SU-DHL-6 (cell line): Measurements from ENCODE around the gene RIC8B.

Source experiments
- H2AFZ ChIP-seq: fragments of 200-600 bp; sonication (generic); 2 replicates; pipeline ENCODE4 v1.6.1; 2014; ENCODE audit warnings: low read depth, mild to moderate bottlenecking, moderate library complexity, mixed read lengths, antibody characterized with exemption, low read length; ENCODE audit not compliant: severe bottlenecking
- H3F3A ChIP-seq: fragments of 200-600 bp; shearing (Covaris generic); 2 replicates; pipeline ENCODE4 v1.6.0; 2016; ENCODE audit warnings: antibody characterized with exemption, mild to moderate bottlenecking; ENCODE audit not compliant: insufficient read depth
- H3K27ac ChIP-seq: fragments of 200-600 bp; sonication (generic); 2 replicates; pipeline ENCODE4 v1.5.1; 2016; ENCODE audit warnings: low read depth, mild to moderate bottlenecking, low read length, moderate library complexity, mixed read lengths
- H3K27me3 ChIP-seq: fragments of 200-600 bp; sonication (generic), shearing (Covaris generic); 2 replicates; pipeline ENCODE4 v1.6.0; 2014; ENCODE audit warnings: mild to moderate bottlenecking, low read length
- H3K36me3 ChIP-seq: fragments of 200-600 bp; sonication (generic); 2 replicates; pipeline ENCODE4 v1.6.1; 2014; ENCODE audit warnings: mild to moderate bottlenecking, low read length, mixed read lengths
- H3K4me2 ChIP-seq: fragments of 300-600, 200-600 bp; shearing (Covaris generic), sonication (generic); 2 replicates; pipeline ENCODE4 v1.6.0; 2014; ENCODE audit warnings: low read length, low read depth, mild to moderate bottlenecking; ENCODE audit not compliant: poor library complexity, severe bottlenecking
- H3K4me3 ChIP-seq: fragments of 200-600 bp; sonication (generic); 2 replicates; pipeline ENCODE4 v1.5.1; 2014; ENCODE audit warnings: antibody characterized with exemption, low read length, mild to moderate bottlenecking, mixed read lengths; ENCODE audit not compliant: insufficient read depth, poor library complexity, severe bottlenecking
- H3K79me2 ChIP-seq: fragments of 200-600 bp; sonication (generic); 2 replicates; pipeline ENCODE4 v1.6.1; 2014; ENCODE audit warnings: mild to moderate bottlenecking, low read length, moderate library complexity; ENCODE audit not compliant: insufficient read depth
- H3K9ac ChIP-seq: fragments of 200-600 bp; sonication (generic); 2 replicates; pipeline ENCODE4 v1.7.0; 2014; ENCODE audit warnings: mild to moderate bottlenecking, low read length
- H3K9me2 ChIP-seq: fragments of 200-600 bp; sonication (generic); replicated peaks from 2 replicates; pipeline ENCODE4 v1.6.1; 2014; ENCODE audit warnings: low read length; ENCODE audit not compliant: insufficient read depth
- H3K9me3 ChIP-seq: fragments of 200-600 bp; sonication (generic); 2 replicates; pipeline ENCODE4 v1.6.1; 2014; ENCODE audit warnings: low read length, mixed read lengths; ENCODE audit not compliant: insufficient read depth
- H4K20me1 ChIP-seq: fragments of 200-600 bp; sonication (generic); 2 replicates; pipeline ENCODE4 v1.6.1; 2014; ENCODE audit warnings: low read depth, mild to moderate bottlenecking, antibody characterized with exemption, low read length, moderate library complexity, mixed read lengths
- EZH2phosphoT487 ChIP-seq: fragments of 200-600 bp; sonication (generic), shearing (Covaris generic); conservative IDR thresholded peaks from 2 replicates; pipeline ENCODE4 v1.6.1; 2018; ENCODE audit warnings: mild to moderate bottlenecking, antibody characterized with exemption, low read length, moderate library complexity, mixed read lengths
- TF ChIP-seq, protein P1 (sequence below): fragments of 200-600 bp; sonication (generic); IDR thresholded peaks from one replicate; pipeline ENCODE4 v1.5.1; 2017; ENCODE audit warnings: antibody characterized with exemption, mild to moderate bottlenecking, low read length, moderate library complexity; ENCODE audit not compliant: insufficient read depth, poor library complexity, severe bottlenecking

Gene RIC8B

DNA sequence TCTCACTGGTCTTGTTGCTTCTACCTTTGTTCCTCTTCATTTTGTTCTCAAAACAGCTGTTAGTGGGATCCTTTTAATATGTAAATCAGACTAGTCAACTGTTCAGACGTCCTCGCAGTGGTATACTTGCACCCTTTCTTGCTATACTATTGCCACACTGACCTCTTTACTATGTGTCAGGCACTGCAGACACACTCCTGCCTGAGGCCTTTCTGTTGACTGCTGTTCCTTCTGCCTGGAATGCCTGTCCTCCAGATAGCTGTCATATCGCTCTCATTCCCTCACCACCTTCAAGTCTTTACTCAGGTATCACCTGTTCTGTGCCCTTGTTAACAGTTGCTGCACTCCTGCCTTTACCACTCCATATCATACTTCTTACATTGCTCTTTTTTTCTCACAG, 91.2 kb downstream of the RIC8B start:
- H3K27ac ChIP-seq, result no peak overlapping the region
- H3K9me3 ChIP-seq, result no peaks in the 10 kb centered on the region
- H3K27me3 ChIP-seq, result no peaks in the 10 kb centered on the region
- H3K79me2 ChIP-seq, result no peaks in the 10 kb centered on the region
- no peak overlapping the region for H3K4me3 ChIP-seq
- H2AFZ ChIP-seq, result no peak overlapping the region
- no peaks in the 10 kb centered on the region for H3F3A ChIP-seq
- H3K9me2 ChIP-seq, result no peaks in the 10 kb centered on the region
- TF ChIP-seq, protein P1, sequence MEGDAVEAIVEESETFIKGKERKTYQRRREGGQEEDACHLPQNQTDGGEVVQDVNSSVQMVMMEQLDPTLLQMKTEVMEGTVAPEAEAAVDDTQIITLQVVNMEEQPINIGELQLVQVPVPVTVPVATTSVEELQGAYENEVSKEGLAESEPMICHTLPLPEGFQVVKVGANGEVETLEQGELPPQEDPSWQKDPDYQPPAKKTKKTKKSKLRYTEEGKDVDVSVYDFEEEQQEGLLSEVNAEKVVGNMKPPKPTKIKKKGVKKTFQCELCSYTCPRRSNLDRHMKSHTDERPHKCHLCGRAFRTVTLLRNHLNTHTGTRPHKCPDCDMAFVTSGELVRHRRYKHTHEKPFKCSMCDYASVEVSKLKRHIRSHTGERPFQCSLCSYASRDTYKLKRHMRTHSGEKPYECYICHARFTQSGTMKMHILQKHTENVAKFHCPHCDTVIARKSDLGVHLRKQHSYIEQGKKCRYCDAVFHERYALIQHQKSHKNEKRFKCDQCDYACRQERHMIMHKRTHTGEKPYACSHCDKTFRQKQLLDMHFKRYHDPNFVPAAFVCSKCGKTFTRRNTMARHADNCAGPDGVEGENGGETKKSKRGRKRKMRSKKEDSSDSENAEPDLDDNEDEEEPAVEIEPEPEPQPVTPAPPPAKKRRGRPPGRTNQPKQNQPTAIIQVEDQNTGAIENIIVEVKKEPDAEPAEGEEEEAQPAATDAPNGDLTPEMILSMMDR, result no peak
- TF ChIP-seq EZH2phosphoT487, result no peak
- H3K4me2 ChIP-seq, result no peak overlapping the region
- H3K36me3 ChIP-seq, result no peaks in the 10 kb centered on the region
- H4K20me1 ChIP-seq, result no peaks in the 10 kb centered on the region
- H3K9ac ChIP-seq, result no peak overlapping the region

- Histone ChIP-seq H3K4me2 (no peak overlapping the region), H3K27ac (no peak overlapping the region), H3K9me3 (no peaks in the 10 kb centered on the region), H4K20me1 (no peaks in the 10 kb centered on the region), H3K4me3 (no peak overlapping the region), H3K27me3 (no peaks in the 10 kb centered on the region), H3K36me3 (no peaks in the 10 kb centered on the region), H2AFZ (no peak overlapping the region), H3K79me2 (no peaks in the 10 kb centered on the region), H3K9me2 (no peaks in the 10 kb centered on the region), H3F3A (no peaks in the 10 kb centered on the region), H3K9ac (no peak overlapping the region)
- no peak for TF ChIP-seq EZH2phosphoT487
- TF ChIP-seq, protein P1, result no peak
Measured at GRCh38 chr12:106866426-106867080, 92.1 kb downstream of the RIC8B start.

GRCh38 chr12:106867651-106868050, 93.2 kb downstream of the RIC8B start:
- Histone ChIP-seq H3K36me3 (no peaks in the 10 kb centered on the region), H3K4me3 (no peak overlapping the region), H3K9me2 (no peaks in the 10 kb centered on the region), H3K27ac (no peak overlapping the region), H3K4me2 (no peak overlapping the region), H3K9me3 (no peaks in the 10 kb centered on the region), H3K27me3 (no peaks in the 10 kb centered on the region), H3F3A (no peaks in the 10 kb centered on the region), H4K20me1 (no peaks in the 10 kb centered on the region), H2AFZ (no peak overlapping the region), H3K9ac (no peak overlapping the region), H3K79me2 (no peaks in the 10 kb centered on the region)
- TF ChIP-seq, protein P1, result no peak
- no peak for TF ChIP-seq EZH2phosphoT487
